SH-SY5Y (cell line): ENCODE data around the gene ZMIZ1.

Experiments used
- GATA2 ChIP-seq: IDR thresholded peaks from 2 replicates; pipeline ENCODE4 v1.6.1; 2011; ENCODE audit warnings: mild to moderate bottlenecking, low read depth, low read length
- GATA3 ChIP-seq: IDR thresholded peaks from 2 replicates; pipeline ENCODE4 v1.6.1; 2011; ENCODE audit warnings: low read depth, mild to moderate bottlenecking, low read length, moderate library complexity

Gene ZMIZ1

GRCh38 chr10:79219322-79219957, 150.7 kb downstream of the ZMIZ1 start:
- TF ChIP-seq GATA3 (no peak), GATA2 (no peak)

DNA sequence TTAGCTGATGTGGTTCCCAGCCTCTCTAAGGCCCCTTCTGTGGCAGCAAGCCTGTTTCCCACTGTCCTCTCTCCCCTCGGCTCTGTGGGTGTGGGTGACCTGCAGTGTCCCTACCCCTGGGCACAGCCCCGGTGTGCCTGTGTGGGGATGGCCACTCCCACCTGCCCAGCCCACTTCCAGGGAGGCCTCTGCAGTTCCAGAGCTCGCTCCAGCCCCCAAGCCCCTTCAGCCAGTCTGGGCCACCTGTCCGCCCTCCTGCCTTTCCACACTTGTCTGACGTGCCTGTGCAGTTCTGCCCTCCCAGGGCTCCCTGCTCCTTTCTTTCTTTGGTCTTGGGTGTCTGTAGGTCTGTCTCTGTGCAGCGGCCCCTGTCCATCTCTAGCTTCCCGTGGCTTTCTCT, 151.5 kb downstream of the ZMIZ1 start:
- TF ChIP-seq GATA2 (no peak), GATA3 (no peak)

GRCh38 chr10:79221110-79222051, 152.6 kb downstream of the ZMIZ1 start:
- no peak for TF ChIP-seq GATA3
- no peak for TF ChIP-seq GATA2

DNA sequence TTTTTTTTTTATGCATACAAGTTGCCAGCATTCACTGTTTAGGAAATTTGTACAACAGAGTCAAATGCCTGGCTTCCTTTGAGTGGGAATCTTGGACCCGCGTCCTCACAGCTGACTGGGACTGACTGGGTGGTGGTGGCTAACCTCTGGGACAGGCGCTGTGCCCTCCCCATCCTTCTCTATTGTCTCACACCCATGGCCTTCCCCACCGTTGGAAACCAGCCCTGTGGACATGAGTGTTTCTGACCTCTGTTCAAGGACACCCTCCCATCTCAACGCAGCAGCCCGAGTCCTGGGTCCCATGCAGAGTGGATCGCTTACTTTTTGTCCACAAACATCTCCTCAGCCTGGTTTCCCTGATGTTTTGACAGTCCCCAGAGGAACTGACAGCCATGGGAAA, 153.4 kb downstream of the ZMIZ1 start:
- TF ChIP-seq GATA3 (no peak), GATA2 (no peak)

GRCh38 chr10:79223091-79224048, 154.6 kb downstream of the ZMIZ1 start:
- TF ChIP-seq GATA2, result peak; percentile 94
- no peak for TF ChIP-seq GATA3

DNA sequence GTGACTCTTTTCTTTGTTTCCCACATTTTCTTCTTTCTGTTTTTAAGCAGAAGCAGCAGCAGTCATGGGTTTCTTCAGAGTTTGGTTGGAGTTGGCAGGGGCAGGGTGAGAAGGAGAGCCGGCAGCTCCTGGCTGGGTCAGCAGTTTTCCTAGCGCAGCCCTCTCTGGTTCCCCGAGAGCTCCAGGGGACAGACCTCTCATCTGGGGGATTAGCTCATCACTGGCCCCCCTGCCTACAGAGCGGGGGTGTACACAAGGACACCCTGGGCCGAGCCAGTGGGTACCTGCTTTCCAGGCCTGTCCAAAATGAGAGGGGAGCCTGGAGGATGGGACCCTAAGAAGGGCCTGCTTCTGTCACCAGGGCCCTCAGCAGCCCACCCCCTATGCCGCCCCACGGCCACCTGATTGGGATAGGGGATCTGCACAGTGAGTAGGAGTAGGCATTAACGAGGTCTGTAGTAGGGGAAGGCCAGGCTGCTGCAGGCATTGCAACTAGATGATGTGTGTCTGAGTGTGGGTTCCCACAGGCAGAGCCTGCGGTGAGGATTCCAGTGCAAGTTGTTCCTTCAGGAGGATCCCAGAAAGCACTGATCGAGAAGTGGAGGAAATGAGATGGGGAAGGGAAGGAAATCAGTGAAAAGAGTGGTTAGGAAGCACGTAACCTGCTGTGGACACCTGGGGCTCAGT, 155.6 kb downstream of the ZMIZ1 start:
- TF ChIP-seq GATA3, result no peak
- no peak for TF ChIP-seq GATA2

DNA sequence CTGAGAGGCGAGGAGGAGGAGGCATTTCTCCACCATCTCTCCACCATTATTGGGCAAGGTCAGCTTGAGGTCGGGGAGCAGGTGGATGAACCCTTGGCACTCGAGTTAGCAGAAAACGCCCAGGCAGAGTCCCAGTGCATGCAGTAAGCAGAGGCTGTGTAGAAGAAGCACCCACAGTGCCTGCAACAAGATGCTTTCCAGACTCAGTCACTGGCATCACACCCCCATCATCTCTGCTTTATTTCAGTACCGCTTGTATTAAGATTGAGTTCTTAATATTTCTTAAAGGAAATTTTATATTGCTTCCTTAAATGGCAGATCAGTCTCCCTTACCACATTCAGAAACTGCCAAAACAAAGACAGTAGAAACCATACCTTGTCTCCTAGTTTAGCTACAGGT, 156.2 kb downstream of the ZMIZ1 start:
- TF ChIP-seq GATA2 (no peak), GATA3 (no peak)

- TF ChIP-seq GATA3 (no peak), GATA2 (no peak)
These were observed 157.9 kb downstream of the ZMIZ1 start for GRCh38 chr10:79226391-79227245.

DNA sequence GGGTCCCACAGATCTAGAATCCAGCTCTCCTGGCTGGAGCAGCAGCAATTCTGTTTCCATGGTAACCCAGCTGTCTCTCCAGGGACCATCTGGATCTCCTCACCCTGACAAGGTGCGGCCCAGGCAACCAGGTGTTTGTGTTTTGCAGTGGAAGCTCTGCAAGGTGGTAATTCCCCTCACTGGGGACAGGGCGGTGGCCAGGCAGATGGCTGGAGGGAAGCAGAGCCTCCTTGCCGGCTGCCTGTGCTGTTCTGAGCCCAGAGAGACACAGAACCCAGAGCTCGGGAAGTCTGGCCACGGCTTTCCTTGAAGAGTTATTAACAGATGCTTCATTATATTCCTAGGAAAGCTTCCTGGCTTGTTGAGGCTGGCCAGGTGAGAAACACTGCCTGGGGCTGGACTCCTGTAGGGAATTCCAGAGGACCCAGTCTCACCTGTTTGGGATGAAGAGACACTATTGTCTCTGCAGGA, 160.3 kb downstream of the ZMIZ1 start:
- TF ChIP-seq GATA3 (no peak), GATA2 (no peak)

DNA sequence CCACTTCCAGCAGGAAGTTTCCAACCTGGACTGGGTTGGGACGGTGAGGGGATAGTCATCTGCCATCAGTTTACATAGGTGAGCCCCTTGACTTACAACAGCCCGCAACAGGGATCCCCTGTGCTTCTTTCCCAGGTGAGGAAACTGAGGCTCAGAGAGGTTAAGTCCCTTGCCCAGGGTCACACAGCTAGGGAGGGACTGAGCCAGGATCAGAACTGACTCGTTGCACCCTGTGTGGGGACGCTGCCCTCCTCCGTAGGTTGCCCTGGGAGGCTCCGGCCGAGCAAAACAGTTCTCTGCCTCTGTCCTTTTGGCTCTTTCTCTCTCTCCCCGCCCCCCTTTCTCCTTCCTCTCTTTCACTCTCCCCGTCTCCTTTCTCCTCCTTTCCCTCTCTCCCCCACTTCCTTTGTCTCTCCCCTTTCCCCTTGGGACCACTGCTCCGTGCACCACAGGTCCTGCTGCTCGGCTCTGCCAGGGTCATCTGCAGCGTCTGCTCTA, 161.1 kb downstream of the ZMIZ1 start:
- TF ChIP-seq GATA3, result no peak
- no peak for TF ChIP-seq GATA2

GRCh38 chr10:79230328-79230830, 161.6 kb downstream of the ZMIZ1 start:
- TF ChIP-seq GATA2, result no peak

GRCh38 chr10:79230850-79231249, 162.1 kb downstream of the ZMIZ1 start:
- no peak for TF ChIP-seq GATA3
- TF ChIP-seq GATA2, result no peak

DNA sequence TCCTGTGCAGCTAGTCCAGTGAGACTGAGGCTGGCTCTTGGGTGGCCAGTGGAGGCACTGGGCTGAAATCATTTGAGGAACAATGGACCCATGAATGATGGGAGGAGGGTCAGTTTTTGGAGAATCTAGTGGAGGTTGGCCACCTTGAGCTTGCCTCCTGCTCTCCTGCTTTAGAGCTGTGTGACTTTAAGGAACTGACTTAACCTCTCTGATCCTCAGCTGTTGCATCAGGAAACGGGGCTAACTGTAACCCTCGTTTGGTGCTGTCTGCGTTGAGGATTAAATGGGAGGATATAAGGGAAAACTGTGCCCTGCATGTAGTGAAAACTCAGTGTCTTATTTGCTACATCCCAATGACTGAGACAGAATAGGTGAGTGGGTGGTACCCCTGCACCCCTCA, 163.1 kb downstream of the ZMIZ1 start:
- TF ChIP-seq GATA2 (no peak), GATA3 (no peak)
